Measurements from ENCODE around the gene NIBAN1.
"Not testable (repeated sequence)": the region's sequence is repeated elsewhere in the genome, so short reads cannot be mapped to it uniquely, and the experiment has no call there.

Gene NIBAN1, protein sequence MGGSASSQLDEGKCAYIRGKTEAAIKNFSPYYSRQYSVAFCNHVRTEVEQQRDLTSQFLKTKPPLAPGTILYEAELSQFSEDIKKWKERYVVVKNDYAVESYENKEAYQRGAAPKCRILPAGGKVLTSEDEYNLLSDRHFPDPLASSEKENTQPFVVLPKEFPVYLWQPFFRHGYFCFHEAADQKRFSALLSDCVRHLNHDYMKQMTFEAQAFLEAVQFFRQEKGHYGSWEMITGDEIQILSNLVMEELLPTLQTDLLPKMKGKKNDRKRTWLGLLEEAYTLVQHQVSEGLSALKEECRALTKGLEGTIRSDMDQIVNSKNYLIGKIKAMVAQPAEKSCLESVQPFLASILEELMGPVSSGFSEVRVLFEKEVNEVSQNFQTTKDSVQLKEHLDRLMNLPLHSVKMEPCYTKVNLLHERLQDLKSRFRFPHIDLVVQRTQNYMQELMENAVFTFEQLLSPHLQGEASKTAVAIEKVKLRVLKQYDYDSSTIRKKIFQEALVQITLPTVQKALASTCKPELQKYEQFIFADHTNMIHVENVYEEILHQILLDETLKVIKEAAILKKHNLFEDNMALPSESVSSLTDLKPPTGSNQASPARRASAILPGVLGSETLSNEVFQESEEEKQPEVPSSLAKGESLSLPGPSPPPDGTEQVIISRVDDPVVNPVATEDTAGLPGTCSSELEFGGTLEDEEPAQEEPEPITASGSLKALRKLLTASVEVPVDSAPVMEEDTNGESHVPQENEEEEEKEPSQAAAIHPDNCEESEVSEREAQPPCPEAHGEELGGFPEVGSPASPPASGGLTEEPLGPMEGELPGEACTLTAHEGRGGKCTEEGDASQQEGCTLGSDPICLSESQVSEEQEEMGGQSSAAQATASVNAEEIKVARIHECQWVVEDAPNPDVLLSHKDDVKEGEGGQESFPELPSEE

GRCh38 chr1:184974056-184974836 lies at the start of gene NIBAN1:
NIBAN1 (minus strand) TSS chr1:184974508; CDS start chr1:184974356, 152 bp downstream.
- Mint-ChIP-seq H3K4me3 (peak within 1 kb of the TSS; percentile 88), H3K27ac (peak within 1 kb of the TSS; percentile 98), H3K4me1 (peaks cover 51% of the 10 kb centered on the region), H3K36me3 (peaks cover 19% of the 10 kb centered on the region), H3K9me3 (no peaks in the 10 kb centered on the region)
- DNase-seq (ENCODE audit: low spot score in 2 of 2) (peak; percentile 56 to 89), ATAC-seq (peak; percentile 80)

DNA sequence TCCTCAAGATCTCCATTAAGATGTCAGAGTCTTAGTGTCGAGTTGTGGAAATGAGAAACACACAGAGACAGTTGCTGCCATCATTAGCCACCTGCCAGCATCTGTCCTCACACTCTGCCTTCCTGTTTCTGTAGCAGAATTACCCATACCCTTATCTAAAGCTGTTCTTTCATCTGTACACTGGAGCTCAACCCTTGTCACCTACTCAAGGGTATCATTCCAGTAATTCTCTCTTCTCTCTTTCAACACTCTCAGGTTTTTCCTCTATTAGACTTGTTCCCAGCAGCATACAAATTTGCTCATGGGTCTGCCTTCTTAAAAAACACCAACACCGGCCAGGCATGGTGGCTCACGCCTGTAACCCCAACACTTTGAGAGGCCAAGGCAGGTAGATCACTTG lies 43.7 kb upstream of the NIBAN1 start:
- DNase-seq (ENCODE audit: low spot score in 2 of 2) (no peak), ATAC-seq (no peak)
- no peak overlapping the region for H3K27ac Mint-ChIP-seq
- H3K4me3 Mint-ChIP-seq = no peak overlapping the region
- H3K4me1 Mint-ChIP-seq = no peaks in the 10 kb centered on the region
- no peaks in the 10 kb centered on the region for H3K36me3 Mint-ChIP-seq
- no peaks in the 10 kb centered on the region for H3K9me3 Mint-ChIP-seq

DNA sequence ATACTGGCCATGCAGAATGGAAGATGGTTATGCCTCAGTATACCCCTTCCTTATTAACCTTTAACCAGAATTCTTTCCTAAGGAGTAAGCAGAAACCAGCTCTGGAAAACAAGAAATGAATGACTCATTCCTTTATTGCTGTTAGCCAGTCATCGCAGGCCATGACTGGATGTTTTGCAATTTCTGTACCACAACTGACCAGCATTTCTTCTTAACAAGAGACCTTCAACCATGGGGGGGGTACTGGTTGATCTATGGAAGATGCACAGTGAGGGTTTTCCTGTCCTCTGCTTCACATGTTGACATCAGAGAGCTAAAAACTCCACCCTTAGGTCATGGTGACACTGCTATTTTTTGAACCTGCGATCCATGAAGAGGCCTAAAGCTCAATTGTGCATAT lies 43.0 kb upstream of the NIBAN1 start:
- DNase-seq (ENCODE audit: low spot score in 2 of 2) (no peak), ATAC-seq (no peak)
- no peak overlapping the region for H3K27ac Mint-ChIP-seq
- no peaks in the 10 kb centered on the region for H3K9me3 Mint-ChIP-seq
- no peak overlapping the region for H3K4me3 Mint-ChIP-seq
- H3K4me1 Mint-ChIP-seq = no peaks in the 10 kb centered on the region
- no peaks in the 10 kb centered on the region for H3K36me3 Mint-ChIP-seq

- Mint-ChIP-seq H3K36me3 (no peaks in the 10 kb centered on the region), H3K27ac (no peak overlapping the region), H3K4me3 (no peak overlapping the region), H3K4me1 (no peaks in the 10 kb centered on the region), H3K9me3 (no peaks in the 10 kb centered on the region)
- no peak for ATAC-seq
- no peak for DNase-seq (ENCODE audit: low spot score in 2 of 2)
Observed at GRCh38 chr1:185016880-185017279, 42.6 kb upstream of the NIBAN1 start.

DNA sequence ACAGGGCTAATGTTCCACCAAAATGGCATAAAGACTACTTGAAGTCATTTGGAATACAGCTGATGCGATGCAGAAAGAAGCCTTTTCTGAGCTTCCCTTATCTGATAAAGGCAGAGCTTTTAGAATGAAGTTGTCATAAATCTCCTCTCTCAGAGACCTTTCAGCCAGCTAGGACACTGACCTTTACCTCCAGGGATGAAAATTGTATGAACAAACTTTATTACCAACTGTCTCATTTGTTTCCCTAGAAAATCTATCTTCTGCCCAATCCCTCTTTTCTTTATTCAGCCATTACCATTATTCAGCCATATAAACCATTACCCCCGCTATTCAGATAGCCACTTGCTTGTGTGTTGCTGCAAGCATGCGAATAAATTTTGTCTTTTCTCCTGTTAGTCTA lies 41.3 kb upstream of the NIBAN1 start:
- ATAC-seq (no peak), DNase-seq (ENCODE audit: low spot score in 2 of 2) (no peak)
- Mint-ChIP-seq H3K4me3 (no peak overlapping the region), H3K9me3 (no peaks in the 10 kb centered on the region), H3K4me1 (no peaks in the 10 kb centered on the region), H3K36me3 (no peaks in the 10 kb centered on the region), H3K27ac (no peak overlapping the region)

DNA sequence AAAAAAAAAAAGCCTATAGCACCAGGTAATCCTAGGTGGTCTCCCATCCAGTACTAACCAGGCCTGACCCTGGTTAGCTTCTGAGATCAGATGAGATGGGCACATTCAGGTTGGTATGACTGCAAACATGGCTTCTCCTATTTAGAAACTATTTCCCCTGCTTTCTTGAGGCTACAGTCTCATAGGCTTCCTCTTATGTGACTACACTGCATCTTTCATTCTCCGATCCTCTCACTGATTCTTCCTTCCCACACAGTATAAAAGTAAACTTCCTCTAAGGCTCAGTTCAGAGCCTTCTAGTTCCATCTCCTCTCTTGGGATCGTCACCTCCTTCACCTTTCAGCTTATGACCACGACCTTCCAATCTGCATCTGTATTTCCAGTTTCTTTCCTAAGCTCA lies 40.6 kb upstream of the NIBAN1 start:
- Mint-ChIP-seq H3K4me3 (no peak overlapping the region), H3K9me3 (no peaks in the 10 kb centered on the region), H3K36me3 (no peaks in the 10 kb centered on the region), H3K27ac (no peak overlapping the region), H3K4me1 (no peaks in the 10 kb centered on the region)
- ATAC-seq (no peak), DNase-seq (ENCODE audit: low spot score in 2 of 2) (no peak)

GRCh38 chr1:185010361-185010760 lies 36.1 kb upstream of the NIBAN1 start:
- Mint-ChIP-seq H3K4me1 (no peaks in the 10 kb centered on the region), H3K27ac (no peak overlapping the region), H3K9me3 (no peaks in the 10 kb centered on the region), H3K36me3 (no peaks in the 10 kb centered on the region), H3K4me3 (no peak overlapping the region)
- no peak for DNase-seq (ENCODE audit: low spot score in 2 of 2)
- ATAC-seq = no peak

- Mint-ChIP-seq H3K36me3 (no peaks in the 10 kb centered on the region), H3K27ac (no peak overlapping the region), H3K4me1 (no peaks in the 10 kb centered on the region), H3K4me3 (no peak overlapping the region), H3K9me3 (no peaks in the 10 kb centered on the region)
- ATAC-seq = no peak
- no peak for DNase-seq (ENCODE audit: low spot score in 2 of 2)
Observed at GRCh38 chr1:185008838-185009237, 34.5 kb upstream of the NIBAN1 start.

- H3K36me3 Mint-ChIP-seq; H3K9me3 Mint-ChIP-seq; H3K27ac Mint-ChIP-seq; H3K4me3 Mint-ChIP-seq; DNase-seq (ENCODE audit: low spot score in 2 of 2); ATAC-seq; H3K4me1 Mint-ChIP-seq: not testable (repeated sequence)
Observed at GRCh38 chr1:185001312-185001880, 27.1 kb upstream of the NIBAN1 start.

DNA sequence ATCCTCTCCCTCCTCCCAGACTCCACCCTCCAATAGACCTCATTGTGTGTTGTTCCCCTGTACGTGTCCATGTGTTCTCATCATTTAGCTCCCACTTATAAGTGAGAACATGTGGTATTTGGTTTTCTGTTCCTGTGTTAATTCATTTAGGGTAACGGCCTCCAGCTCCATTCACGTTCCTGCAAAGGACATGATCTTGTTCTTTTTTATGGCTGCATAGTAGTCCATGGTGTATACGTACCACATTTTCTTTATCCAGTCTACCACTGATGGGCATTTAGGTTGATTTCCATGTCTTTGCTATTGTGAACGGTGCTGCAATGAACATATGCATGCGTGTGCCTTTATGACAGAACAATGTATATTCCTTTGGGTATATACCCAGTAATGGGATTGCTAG lies 25.7 kb upstream of the NIBAN1 start:
- not testable (repeated sequence) for H3K9me3 Mint-ChIP-seq; DNase-seq (ENCODE audit: low spot score in 2 of 2); H3K36me3 Mint-ChIP-seq; H3K27ac Mint-ChIP-seq; ATAC-seq; H3K4me3 Mint-ChIP-seq; H3K4me1 Mint-ChIP-seq

DNA sequence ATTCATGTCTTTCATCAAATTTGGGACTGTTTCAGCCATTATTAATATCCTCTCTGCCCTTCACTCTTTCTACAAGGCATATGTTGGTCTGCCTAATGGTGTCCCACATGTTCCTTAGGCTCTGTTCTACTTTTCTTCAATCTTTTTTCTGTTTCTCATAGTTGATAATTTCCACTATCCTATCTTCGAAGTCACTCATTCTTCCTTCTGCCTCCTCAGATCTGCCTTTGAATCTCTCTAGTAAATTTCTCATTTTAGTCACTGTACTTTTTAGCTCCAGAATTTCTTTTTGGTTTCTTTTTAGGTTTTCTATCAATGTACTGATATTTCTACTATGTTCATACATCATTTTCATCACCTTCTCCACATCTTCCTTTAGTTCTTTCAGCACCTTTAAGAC lies 20.0 kb upstream of the NIBAN1 start:
- ATAC-seq = no peak
- Mint-ChIP-seq H3K36me3 (no peaks in the 10 kb centered on the region), H3K9me3 (peaks cover 4% of the 10 kb centered on the region), H3K27ac (no peak overlapping the region), H3K4me1 (peaks cover 7% of the 10 kb centered on the region), H3K4me3 (no peak overlapping the region)
- no peak for DNase-seq (ENCODE audit: low spot score in 2 of 2)

GRCh38 chr1:184992271-184992670 lies 18.0 kb upstream of the NIBAN1 start:
- no peak overlapping the region for H3K27ac Mint-ChIP-seq
- H3K4me3 Mint-ChIP-seq = no peak overlapping the region
- H3K4me1 Mint-ChIP-seq = no peaks in the 10 kb centered on the region
- no peaks in the 10 kb centered on the region for H3K36me3 Mint-ChIP-seq
- H3K9me3 Mint-ChIP-seq = peaks cover 4% of the 10 kb centered on the region
- no peak for ATAC-seq
- no peak for DNase-seq (ENCODE audit: low spot score in 2 of 2)

GRCh38 chr1:184990204-184990603 lies 15.9 kb upstream of the NIBAN1 start:
- no peak overlapping the region for H3K4me3 Mint-ChIP-seq
- H3K36me3 Mint-ChIP-seq = no peaks in the 10 kb centered on the region
- DNase-seq (ENCODE audit: low spot score in 2 of 2) = no peak
- no peaks in the 10 kb centered on the region for H3K4me1 Mint-ChIP-seq
- H3K9me3 Mint-ChIP-seq = peaks cover 4% of the 10 kb centered on the region
- no peak for ATAC-seq
- H3K27ac Mint-ChIP-seq = no peak overlapping the region

- no peak overlapping the region for H3K27ac Mint-ChIP-seq
- H3K4me1 Mint-ChIP-seq = no peaks in the 10 kb centered on the region
- H3K9me3 Mint-ChIP-seq = no peaks in the 10 kb centered on the region
- no peaks in the 10 kb centered on the region for H3K36me3 Mint-ChIP-seq
- ATAC-seq (no peak), DNase-seq (ENCODE audit: low spot score in 2 of 2) (no peak)
- no peak overlapping the region for H3K4me3 Mint-ChIP-seq
Observed at GRCh38 chr1:184988506-184988905, 14.2 kb upstream of the NIBAN1 start.

- Mint-ChIP-seq H3K27ac (no peak overlapping the region), H3K9me3 (no peaks in the 10 kb centered on the region), H3K36me3 (no peaks in the 10 kb centered on the region), H3K4me1 (no peaks in the 10 kb centered on the region), H3K4me3 (no peak overlapping the region)
- ATAC-seq (no peak), DNase-seq (ENCODE audit: low spot score in 2 of 2) (no peak)
Observed at GRCh38 chr1:184987696-184988095, 13.4 kb upstream of the NIBAN1 start.
